ACC112 (cell line): ENCODE measurements around the gene HTRA3.

Source experiments
- H2AFZ ChIP-seq: fragments of 200-600 bp; sonication (generic); one replicate; pipeline ENCODE4 v1.6.0; 2017; ENCODE audit warnings: antibody characterized with exemption, low read length; ENCODE audit not compliant: unreplicated experiment
- H3K27ac ChIP-seq: fragments of 200-600 bp; sonication (generic); 2 replicates; pipeline ENCODE4 v1.5.1; 2014; ENCODE audit warnings: low read depth, mild to moderate bottlenecking, antibody characterized with exemption, low read length, moderate library complexity
- H3K27me3 ChIP-seq: fragments of 200-600 bp; sonication (generic); 2 replicates; pipeline ENCODE4 v1.6.1; 2014; ENCODE audit warnings: mild to moderate bottlenecking, antibody characterized with exemption, low read length, moderate library complexity, mixed read lengths; ENCODE audit not compliant: insufficient read depth
- H3K36me3 ChIP-seq: fragments of 200-600 bp; sonication (generic); 2 replicates; pipeline ENCODE4 v1.6.1; 2016; ENCODE audit warnings: mild to moderate bottlenecking, antibody characterized with exemption, low read length, moderate library complexity, mixed read lengths; ENCODE audit not compliant: insufficient read depth
- H3K4me1 ChIP-seq: fragments of 200-600 bp; sonication (generic); one replicate; pipeline ENCODE4 v1.6.1; 2016; ENCODE audit warnings: low read length, mixed read lengths; ENCODE audit not compliant: insufficient read depth, unreplicated experiment, control insufficient read depth
- H3K4me3 ChIP-seq: fragments of 200-600 bp; sonication (generic); 2 replicates; pipeline ENCODE4 v1.5.1; 2014; ENCODE audit warnings: mild to moderate bottlenecking, low read depth, low read length
- H3K79me2 ChIP-seq: fragments of 200-600 bp; sonication (generic); one replicate; pipeline ENCODE4 v1.6.0; 2016; ENCODE audit warnings: low read length; ENCODE audit not compliant: control insufficient read depth, unreplicated experiment, insufficient read depth

Gene HTRA3

DNA sequence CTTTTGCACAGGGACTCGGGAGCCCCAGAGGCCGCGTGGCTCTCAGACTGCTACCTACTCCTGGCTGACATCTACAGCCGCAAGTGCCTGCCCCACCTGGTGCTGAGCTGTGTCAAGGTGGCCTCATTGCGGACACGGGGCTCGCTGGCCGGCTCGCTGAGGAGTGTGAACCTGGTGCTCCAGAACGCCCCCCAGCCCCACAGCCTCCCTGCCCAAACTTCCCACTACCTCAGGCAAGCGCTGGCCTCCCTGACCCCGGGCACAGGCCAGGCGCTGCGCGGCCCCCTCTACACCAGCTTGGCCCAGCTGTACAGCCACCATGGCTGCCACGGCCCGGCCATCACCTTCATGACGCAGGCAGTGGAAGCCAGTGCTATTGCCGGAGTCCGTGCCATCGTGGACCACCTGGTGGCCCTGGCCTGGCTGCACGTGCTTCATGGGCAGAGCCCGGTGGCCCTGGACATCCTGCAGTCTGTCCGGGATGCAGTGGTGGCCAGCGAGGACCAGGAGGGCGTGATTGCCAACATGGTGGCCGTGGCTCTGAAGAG is 41.7 kb upstream of the HTRA3 start:
- peaks cover 11% of the 10 kb centered on the region for H3K4me1 ChIP-seq
- H2AFZ ChIP-seq, result no peak overlapping the region
- no peaks in the 10 kb centered on the region for H3K79me2 ChIP-seq
- no peak overlapping the region for H3K4me3 ChIP-seq
- H3K27me3 ChIP-seq, result no peaks in the 10 kb centered on the region
- H3K36me3 ChIP-seq, result no peaks in the 10 kb centered on the region
- H3K27ac ChIP-seq, result no peak overlapping the region

DNA sequence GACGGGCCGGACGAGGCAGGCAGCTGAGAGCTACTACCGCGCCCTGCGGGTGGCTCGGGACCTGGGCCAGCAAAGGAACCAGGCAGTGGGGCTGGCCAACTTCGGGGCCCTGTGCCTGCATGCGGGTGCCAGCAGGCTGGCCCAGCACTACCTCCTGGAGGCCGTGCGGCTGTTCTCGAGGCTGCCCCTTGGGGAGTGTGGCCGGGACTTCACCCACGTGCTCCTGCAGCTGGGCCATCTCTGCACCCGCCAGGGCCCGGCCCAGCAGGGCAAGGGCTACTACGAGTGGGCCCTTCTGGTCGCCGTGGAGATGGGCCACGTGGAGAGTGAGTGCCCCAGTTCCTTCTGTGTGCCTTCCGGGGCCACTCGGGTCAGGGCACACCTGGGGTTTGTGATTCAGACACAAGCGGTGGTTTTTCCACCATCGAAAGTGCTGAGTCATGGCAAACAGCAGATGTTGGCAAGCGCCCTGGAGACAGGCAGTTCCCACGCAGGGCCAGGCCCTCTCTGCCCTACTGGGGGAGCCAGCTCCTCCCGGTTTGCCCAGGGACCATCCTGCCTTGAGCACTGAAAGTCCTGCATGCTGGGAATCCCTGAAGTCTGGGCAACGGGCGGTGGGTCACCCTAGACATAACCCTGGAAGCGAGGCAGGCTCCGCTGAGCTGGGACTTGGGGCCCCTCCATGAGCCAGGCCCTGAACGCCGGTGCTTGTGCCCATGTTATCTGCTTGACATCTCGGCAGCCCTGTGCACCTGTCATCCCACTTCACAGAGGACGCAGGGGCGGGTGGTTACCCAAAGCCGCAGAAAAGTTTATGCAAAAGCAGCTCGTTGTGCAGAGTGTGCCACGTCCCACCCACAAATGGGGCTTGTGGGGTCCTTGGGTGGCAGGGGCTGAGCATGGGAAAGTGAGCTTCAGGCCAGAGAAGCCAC is 41.0 kb upstream of the HTRA3 start:
- no peak overlapping the region for H2AFZ ChIP-seq
- H3K36me3 ChIP-seq, result no peaks in the 10 kb centered on the region
- H3K27me3 ChIP-seq, result no peaks in the 10 kb centered on the region
- H3K4me3 ChIP-seq, result no peak overlapping the region
- peaks cover 11% of the 10 kb centered on the region for H3K4me1 ChIP-seq
- no peak overlapping the region for H3K27ac ChIP-seq
- H3K79me2 ChIP-seq, result no peaks in the 10 kb centered on the region

DNA sequence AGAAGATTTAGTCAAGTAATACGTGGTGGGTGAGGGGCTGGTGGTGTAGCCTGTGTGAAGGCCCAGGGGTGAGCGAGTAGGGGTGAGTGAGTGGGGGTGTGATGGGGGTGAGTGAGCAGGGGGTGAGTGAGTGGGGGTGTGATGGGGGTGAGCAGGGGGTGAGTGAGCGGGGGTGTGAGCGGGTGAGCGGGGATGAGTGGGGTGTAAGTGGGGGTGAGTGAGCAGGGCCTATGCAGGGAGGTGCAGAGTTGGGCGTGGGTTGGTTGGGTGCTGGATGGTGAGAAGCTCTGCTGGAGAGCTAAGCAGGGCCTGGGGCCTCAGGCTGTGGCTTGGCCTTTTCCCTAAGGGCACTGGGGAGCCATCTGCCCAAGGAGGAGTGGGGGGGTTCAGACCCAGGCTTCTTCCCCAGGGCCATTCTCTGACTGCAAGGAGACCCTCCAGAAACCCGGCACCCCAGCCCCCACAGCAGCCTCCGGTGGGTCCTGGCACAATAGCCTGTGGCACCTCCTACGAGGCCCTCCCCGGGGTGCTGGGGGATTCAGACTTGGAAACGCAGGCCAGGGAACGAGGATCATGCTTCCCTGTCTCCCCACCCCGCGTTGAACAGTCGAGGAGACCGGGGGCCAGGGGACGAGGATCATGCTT is 40.1 kb upstream of the HTRA3 start:
- Histone ChIP-seq H3K36me3 (no peaks in the 10 kb centered on the region), H3K4me3 (no peak overlapping the region), H2AFZ (no peak overlapping the region), H3K79me2 (no peaks in the 10 kb centered on the region), H3K4me1 (peaks cover 11% of the 10 kb centered on the region), H3K27me3 (no peaks in the 10 kb centered on the region), H3K27ac (no peak overlapping the region)

DNA sequence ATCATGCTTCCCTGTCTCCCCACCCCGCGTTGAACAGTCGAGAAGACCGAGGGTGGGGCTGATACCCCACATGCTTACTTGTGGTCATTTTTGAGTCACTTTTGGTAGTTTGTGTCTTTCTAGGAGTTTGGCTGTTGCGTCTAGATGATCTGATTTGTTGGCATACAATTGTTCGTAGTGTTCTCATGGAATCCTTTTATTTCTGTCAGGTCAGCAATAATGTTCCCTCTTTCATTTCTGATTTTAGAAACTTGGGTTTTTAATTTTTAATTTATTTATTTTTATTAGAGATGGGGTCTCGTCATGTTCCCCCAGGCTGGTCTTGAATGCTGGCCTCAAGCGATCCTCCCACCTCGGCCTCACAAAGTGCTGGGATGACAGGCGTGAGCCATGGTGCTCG is 39.5 kb upstream of the HTRA3 start:
- Histone ChIP-seq H3K4me3 (no peak overlapping the region), H3K79me2 (no peaks in the 10 kb centered on the region), H3K4me1 (peaks cover 11% of the 10 kb centered on the region), H3K36me3 (no peaks in the 10 kb centered on the region), H2AFZ (no peak overlapping the region), H3K27ac (no peak overlapping the region), H3K27me3 (no peaks in the 10 kb centered on the region)

DNA sequence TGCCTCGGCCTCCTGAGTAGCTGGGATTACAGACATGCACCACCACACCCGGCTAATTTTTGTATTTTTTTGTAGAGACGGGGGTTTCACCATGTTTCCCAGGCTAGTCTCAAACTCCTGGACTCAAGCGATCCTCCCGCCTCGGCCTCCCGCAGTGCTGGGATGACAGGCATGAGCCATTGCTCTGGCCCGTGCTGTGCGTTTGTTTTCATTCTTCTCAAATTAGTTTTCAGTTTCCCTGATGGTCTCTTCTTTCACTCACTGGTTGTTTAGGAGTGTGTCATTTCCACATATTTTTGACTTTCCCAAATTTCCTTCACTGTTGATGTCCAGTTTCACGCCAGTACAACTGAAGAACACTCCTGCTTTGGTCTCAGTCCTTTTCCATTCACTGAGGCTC is 38.7 kb upstream of the HTRA3 start:
- Histone ChIP-seq H3K36me3 (no peaks in the 10 kb centered on the region), H3K4me1 (peaks cover 11% of the 10 kb centered on the region), H3K27ac (no peak overlapping the region), H3K79me2 (no peaks in the 10 kb centered on the region), H3K27me3 (no peaks in the 10 kb centered on the region), H3K4me3 (no peak overlapping the region), H2AFZ (no peak overlapping the region)

DNA sequence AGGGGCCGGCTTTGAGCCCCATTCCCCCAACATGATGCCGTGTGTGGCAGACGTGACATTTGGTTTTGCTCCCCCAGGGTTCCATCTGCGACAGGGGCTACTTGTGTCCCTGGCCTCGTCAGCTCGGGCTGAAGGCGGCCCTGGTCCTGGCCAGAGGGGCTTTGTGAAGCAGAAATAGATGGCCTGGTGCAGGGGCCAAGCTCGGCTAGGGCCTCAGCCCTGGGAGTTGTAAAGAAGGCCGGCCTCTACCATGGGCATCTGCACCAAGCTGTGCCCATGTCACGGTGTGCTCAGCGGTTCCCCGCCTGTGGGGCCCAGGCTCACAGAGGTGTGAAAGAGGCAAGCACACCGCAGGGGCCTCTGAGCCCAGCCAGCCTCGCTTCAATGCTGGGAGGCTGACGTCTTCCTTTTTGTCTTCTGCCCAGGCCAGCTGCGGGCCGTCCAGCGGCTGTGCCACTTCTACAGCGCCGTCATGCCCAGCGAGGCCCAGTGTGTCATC is 38.0 kb upstream of the HTRA3 start:
- Histone ChIP-seq H3K27ac (no peak overlapping the region), H3K27me3 (no peaks in the 10 kb centered on the region), H3K4me3 (no peak overlapping the region), H3K36me3 (no peaks in the 10 kb centered on the region), H2AFZ (no peak overlapping the region), H3K79me2 (no peaks in the 10 kb centered on the region), H3K4me1 (peaks cover 11% of the 10 kb centered on the region)

DNA sequence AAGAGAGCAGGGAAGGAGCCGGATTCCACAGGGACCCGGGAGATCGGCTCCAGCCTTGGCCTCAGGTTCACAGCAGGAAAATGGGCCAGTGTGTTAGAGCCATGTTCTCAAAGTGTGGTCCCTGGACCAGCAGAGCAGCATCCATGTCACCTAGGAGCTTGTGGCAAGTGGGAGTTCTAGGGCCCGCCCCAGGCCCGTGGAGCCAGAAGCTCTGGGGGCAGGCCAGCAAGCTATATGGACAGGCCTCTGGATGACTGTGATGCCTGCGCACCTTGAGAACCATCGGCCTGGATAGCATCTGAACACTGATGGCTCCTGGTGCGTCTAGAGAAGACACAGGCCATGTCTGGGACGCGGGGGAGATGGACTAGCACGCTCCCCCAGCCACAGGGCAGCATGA is 36.8 kb upstream of the HTRA3 start:
- Histone ChIP-seq H3K4me1 (peaks cover 11% of the 10 kb centered on the region), H2AFZ (no peak overlapping the region), H3K27ac (no peak overlapping the region), H3K27me3 (no peaks in the 10 kb centered on the region), H3K79me2 (no peaks in the 10 kb centered on the region), H3K4me3 (no peak overlapping the region), H3K36me3 (no peaks in the 10 kb centered on the region)

DNA sequence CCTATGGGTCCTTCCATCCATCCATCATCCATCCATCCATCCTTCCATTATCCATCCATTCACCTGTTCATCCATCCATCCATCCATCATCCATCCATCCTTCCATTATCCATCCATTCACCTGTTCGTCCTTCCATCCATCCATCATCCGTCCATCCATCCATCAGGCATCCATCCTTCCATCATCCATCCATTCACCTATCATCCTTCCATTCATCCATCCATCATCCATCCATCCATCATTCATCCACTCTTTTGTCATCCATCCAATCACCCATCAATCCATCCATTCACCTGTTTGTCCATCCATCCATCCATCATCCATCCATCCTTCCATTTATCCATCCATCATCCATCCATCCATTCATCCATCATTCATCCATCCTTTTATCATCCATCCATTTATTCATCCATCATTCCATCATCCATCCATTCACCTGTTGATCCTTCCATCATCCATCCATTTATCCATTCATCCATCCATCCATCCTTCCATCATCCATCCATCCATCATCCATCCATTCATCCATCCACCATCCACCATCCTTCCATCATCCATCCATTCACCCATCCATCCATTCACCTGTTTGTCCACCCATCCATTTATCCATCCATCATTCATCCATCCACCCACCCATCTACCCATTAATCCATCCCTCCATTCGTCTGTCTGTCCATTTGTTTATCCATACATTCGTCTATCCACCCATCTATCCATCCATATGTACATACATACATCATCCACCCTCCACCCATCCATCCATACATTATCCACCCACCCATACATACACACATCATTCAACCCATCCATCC is 35.7 kb upstream of the HTRA3 start:
- Histone ChIP-seq H3K4me3 (no peak overlapping the region), H3K27ac (no peak overlapping the region), H3K4me1 (peaks cover 1% of the 10 kb centered on the region), H3K36me3 (no peaks in the 10 kb centered on the region), H2AFZ (no peak overlapping the region), H3K79me2 (no peaks in the 10 kb centered on the region), H3K27me3 (no peaks in the 10 kb centered on the region)

DNA sequence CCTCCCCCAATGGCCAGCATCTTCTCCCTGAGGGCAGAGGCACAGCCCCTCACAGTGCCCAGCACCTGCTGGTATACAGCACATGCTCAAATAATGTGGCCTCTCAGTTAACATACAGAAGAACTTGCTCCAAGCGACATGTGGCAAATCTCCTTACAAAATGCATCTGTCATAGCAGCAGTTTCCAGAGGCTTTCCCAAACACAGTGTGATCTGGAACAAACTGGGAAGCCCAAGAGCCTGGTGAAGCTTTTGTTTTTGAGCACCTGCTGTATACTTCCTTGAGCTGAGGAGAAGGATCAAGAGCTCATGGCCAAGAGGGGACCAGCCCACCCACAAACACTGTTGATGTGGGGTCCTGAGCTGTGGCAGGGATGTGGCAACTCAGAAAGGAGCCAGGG is 34.8 kb upstream of the HTRA3 start:
- no peak overlapping the region for H3K27ac ChIP-seq
- H3K79me2 ChIP-seq, result no peaks in the 10 kb centered on the region
- H3K36me3 ChIP-seq, result no peaks in the 10 kb centered on the region
- no peaks in the 10 kb centered on the region for H3K27me3 ChIP-seq
- no peak overlapping the region for H3K4me3 ChIP-seq
- no peak overlapping the region for H2AFZ ChIP-seq
- H3K4me1 ChIP-seq, result no peaks in the 10 kb centered on the region

DNA sequence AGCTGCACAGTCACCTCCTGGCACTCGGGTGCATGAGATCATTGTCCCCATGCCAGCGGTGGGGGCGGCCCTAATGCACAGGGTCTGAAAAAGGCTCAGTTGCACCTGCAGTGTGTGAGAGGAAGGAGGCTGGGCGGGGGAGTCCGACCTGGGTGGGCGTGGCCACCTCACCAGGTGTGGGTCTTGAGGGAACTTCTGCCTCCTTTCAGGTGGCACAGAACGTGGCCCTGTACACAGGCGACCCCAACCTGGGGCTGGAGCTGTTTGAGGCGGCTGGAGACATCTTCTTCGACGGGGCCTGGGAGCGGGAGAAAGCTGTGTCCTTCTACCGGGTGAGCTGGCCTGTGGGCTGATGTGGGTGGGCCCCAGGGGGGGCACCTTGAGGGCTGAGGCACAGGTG is 34.3 kb upstream of the HTRA3 start:
- Histone ChIP-seq H3K36me3 (no peaks in the 10 kb centered on the region), H3K79me2 (no peaks in the 10 kb centered on the region), H2AFZ (no peak overlapping the region), H3K27ac (no peak overlapping the region), H3K27me3 (no peaks in the 10 kb centered on the region), H3K4me1 (no peaks in the 10 kb centered on the region), H3K4me3 (no peak overlapping the region)
